ENCODE results near the gene CELF2. TPM values are rescaled to one million over a fixed set of nuclear protein-coding genes. Genes with fewer than 3 reads are reported as not detected.

Gene CELF2
- total RNA-seq, 1 experiment from 2014 or later = not detected

DNA sequence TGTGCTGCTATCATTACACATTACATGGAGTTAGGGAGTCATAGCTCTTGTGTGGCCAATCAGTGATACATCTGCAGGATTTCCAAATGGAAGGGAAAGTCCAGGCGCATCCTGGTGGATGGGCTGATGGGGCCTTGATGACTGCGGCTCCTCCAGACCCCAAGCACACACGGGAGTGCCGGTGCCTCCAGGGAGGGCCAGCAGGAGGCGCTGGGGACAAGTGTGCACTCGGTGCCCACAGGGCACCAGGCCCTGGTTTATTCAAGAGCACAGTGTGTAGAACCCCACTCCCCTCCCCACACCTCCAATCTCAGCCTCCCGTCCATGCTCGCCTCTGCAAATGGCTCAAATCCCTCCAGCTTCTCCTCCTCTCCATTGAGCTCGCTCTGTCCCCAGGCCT, 349.8 kb downstream of the CELF2 start:
- Histone ChIP-seq H3K4me3 (ENCODE audit: low read depth, low read length, poor library complexity, severe bottlenecking) (no peak overlapping the region), H3K4me1 (ENCODE audit: insufficient read depth, low read length, poor library complexity, severe bottlenecking) (no peaks in the 10 kb centered on the region), H3K9me3 (ENCODE audit: low read depth, low read length, poor library complexity, severe bottlenecking) (no peaks in the 10 kb centered on the region), H3K27me3 (replicated peaks; ENCODE audit: insufficient read depth, low read depth, low read length, poor library complexity) (no peaks in the 10 kb centered on the region), H3K27ac (ENCODE audit: low read depth, low read length, poor library complexity, severe bottlenecking) (no peak overlapping the region), H3K36me3 (ENCODE audit: insufficient read depth, low read length, poor library complexity, severe bottlenecking) (no peaks in the 10 kb centered on the region)
- no peak for DNase-seq (ENCODE audit: low spot score)
- TF ChIP-seq, protein P1, sequence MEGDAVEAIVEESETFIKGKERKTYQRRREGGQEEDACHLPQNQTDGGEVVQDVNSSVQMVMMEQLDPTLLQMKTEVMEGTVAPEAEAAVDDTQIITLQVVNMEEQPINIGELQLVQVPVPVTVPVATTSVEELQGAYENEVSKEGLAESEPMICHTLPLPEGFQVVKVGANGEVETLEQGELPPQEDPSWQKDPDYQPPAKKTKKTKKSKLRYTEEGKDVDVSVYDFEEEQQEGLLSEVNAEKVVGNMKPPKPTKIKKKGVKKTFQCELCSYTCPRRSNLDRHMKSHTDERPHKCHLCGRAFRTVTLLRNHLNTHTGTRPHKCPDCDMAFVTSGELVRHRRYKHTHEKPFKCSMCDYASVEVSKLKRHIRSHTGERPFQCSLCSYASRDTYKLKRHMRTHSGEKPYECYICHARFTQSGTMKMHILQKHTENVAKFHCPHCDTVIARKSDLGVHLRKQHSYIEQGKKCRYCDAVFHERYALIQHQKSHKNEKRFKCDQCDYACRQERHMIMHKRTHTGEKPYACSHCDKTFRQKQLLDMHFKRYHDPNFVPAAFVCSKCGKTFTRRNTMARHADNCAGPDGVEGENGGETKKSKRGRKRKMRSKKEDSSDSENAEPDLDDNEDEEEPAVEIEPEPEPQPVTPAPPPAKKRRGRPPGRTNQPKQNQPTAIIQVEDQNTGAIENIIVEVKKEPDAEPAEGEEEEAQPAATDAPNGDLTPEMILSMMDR (conservative IDR thresholded peaks at IDR 0.05; ENCODE audit: low read depth, low read length) = 0 out of 2 replicates have a peak, but pooled peaks have one; percentile 23
- no peak for TF ChIP-seq EZH2 (IDR thresholded peaks at IDR 0.05; ENCODE audit: borderline replicate concordance, low read depth, low read length, poor library complexity, severe bottlenecking)
- ChIA-PET CTCF (no interaction called here), POLR2A (ENCODE audit: low non-redundant PET) (no interaction called here)
- intact Hi-C loops (cut with micrococcal nuclease; ENCODE audit: unreplicated experiment) = no loop called here
- BruUV-seq (replicated peaks) = no TSS peak

GRCh38 chr10:11373717-11374171, 356.1 kb downstream of the CELF2 start:
- H3K9me3 ChIP-seq (ENCODE audit: low read depth, low read length, poor library complexity, severe bottlenecking) = no peaks in the 10 kb centered on the region
- intact Hi-C loops (cut with micrococcal nuclease; ENCODE audit: unreplicated experiment) = no loop called here
- H3K27ac ChIP-seq (ENCODE audit: low read depth, low read length, poor library complexity, severe bottlenecking) = no peak overlapping the region
- no peak overlapping the region for H3K4me3 ChIP-seq (ENCODE audit: low read depth, low read length, poor library complexity, severe bottlenecking)
- CTCF ChIA-PET = no interaction called here
- TF ChIP-seq, protein P1 (conservative IDR thresholded peaks at IDR 0.05; ENCODE audit: low read depth, low read length) = no peak
- no peak for TF ChIP-seq EZH2 (IDR thresholded peaks at IDR 0.05; ENCODE audit: borderline replicate concordance, low read depth, low read length, poor library complexity, severe bottlenecking)
- POLR2A ChIA-PET (ENCODE audit: low non-redundant PET) = no interaction called here
- H3K4me1 ChIP-seq (ENCODE audit: insufficient read depth, low read length, poor library complexity, severe bottlenecking) = no peaks in the 10 kb centered on the region
- no peaks in the 10 kb centered on the region for H3K36me3 ChIP-seq (ENCODE audit: insufficient read depth, low read length, poor library complexity, severe bottlenecking)
- DNase-seq (ENCODE audit: low spot score) = no peak
- no TSS peak for BruUV-seq (replicated peaks)
- H3K27me3 ChIP-seq (replicated peaks; ENCODE audit: insufficient read depth, low read depth, low read length, poor library complexity) = peaks cover 10% of the 10 kb centered on the region

DNA sequence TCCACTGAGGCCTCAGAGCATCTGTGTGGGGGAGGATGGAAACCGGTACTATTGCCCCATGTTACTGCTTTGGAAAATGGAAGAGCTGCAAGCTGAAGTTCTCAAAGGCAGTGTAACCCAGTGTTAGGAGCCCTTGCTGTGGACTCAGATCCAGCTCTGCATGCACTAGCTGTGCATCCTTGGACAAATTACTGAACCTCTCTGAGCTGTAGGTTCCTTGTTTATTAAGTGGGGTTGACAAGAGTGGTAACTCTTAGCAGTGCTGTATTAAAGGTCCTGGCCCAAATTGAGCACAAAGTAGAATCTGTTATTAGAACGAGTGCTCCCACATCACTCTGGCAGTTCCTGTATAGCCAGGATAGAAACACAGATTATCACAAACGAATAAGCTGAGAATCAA, 359.6 kb downstream of the CELF2 start:
- BruUV-seq (replicated peaks) = no TSS peak
- ChIA-PET CTCF (no interaction called here), POLR2A (ENCODE audit: low non-redundant PET) (no interaction called here)
- intact Hi-C loops (cut with micrococcal nuclease; ENCODE audit: unreplicated experiment) = no loop called here
- Histone ChIP-seq H3K27me3 (replicated peaks; ENCODE audit: insufficient read depth, low read depth, low read length, poor library complexity) (peaks cover 10% of the 10 kb centered on the region), H3K36me3 (ENCODE audit: insufficient read depth, low read length, poor library complexity, severe bottlenecking) (no peaks in the 10 kb centered on the region), H3K4me1 (ENCODE audit: insufficient read depth, low read length, poor library complexity, severe bottlenecking) (no peaks in the 10 kb centered on the region), H3K4me3 (ENCODE audit: low read depth, low read length, poor library complexity, severe bottlenecking) (no peak overlapping the region), H3K9me3 (ENCODE audit: low read depth, low read length, poor library complexity, severe bottlenecking) (no peaks in the 10 kb centered on the region), H3K27ac (ENCODE audit: low read depth, low read length, poor library complexity, severe bottlenecking) (no peak overlapping the region)
- TF ChIP-seq EZH2 (IDR thresholded peaks at IDR 0.05; ENCODE audit: borderline replicate concordance, low read depth, low read length, poor library complexity, severe bottlenecking) = no peak
- TF ChIP-seq, protein P1 (conservative IDR thresholded peaks at IDR 0.05; ENCODE audit: low read depth, low read length) = no peak
- no peak for DNase-seq (ENCODE audit: low spot score)
